GM12865 (cell line): ENCODE measurements around the gene ACRV1.
A peak's percentile ranks its signal among the peaks of the same experiment; 100 is the strongest.
"Not testable (repeated sequence)": the region's sequence is repeated elsewhere in the genome, so short reads cannot be mapped to it uniquely, and the experiment has no call there.

Source experiments
- DNase-seq: peaks from one replicate; pipeline ENCODE4 v3.0.0; 2010; ENCODE audit warnings: low read depth
- H3K4me3 ChIP-seq: 2 replicates; pipeline ENCODE4 v1.5.1; 2011; ENCODE audit warnings: mild to moderate bottlenecking, low read depth, low read length, control low read depth
- TF ChIP-seq, protein P1 (sequence below): IDR thresholded peaks from 2 replicates; pipeline ENCODE4 v1.5.1; 2011; ENCODE audit warnings: low read length, control low read depth, low read depth, inconsistent platforms; ENCODE audit not compliant: insufficient read depth; ENCODE audit errors: missing control alignments

ACRV1 gene, protein sequence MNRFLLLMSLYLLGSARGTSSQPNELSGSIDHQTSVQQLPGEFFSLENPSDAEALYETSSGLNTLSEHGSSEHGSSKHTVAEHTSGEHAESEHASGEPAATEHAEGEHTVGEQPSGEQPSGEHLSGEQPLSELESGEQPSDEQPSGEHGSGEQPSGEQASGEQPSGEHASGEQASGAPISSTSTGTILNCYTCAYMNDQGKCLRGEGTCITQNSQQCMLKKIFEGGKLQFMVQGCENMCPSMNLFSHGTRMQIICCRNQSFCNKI

DNA sequence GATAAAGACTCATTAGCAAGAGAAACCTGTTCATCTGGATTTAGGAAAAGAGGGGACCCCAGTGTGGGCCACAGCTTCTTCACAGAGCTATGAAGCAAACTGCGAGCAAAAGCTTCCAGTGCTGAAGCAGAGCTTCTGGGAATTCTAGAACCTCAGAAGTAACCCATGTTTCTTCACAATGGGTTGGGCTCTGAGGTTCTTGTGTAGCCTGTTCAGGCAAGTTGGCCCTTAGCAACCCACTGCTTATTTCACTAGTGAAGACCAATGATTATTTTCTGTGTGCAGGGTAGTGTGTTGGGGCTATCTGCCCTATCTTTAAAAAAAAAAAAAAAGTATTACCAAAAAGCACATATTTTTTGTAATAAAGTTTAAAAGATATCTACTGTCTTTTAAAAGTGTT lies at the start of gene ACRV1:
ACRV1 (minus strand) TSS at position 101 of the 400 bp plus-strand sequence; CDS start at position 34, 67 bp downstream.
- H3K4me3 ChIP-seq: no peak within 1 kb of the TSS
- TF ChIP-seq, protein P1, sequence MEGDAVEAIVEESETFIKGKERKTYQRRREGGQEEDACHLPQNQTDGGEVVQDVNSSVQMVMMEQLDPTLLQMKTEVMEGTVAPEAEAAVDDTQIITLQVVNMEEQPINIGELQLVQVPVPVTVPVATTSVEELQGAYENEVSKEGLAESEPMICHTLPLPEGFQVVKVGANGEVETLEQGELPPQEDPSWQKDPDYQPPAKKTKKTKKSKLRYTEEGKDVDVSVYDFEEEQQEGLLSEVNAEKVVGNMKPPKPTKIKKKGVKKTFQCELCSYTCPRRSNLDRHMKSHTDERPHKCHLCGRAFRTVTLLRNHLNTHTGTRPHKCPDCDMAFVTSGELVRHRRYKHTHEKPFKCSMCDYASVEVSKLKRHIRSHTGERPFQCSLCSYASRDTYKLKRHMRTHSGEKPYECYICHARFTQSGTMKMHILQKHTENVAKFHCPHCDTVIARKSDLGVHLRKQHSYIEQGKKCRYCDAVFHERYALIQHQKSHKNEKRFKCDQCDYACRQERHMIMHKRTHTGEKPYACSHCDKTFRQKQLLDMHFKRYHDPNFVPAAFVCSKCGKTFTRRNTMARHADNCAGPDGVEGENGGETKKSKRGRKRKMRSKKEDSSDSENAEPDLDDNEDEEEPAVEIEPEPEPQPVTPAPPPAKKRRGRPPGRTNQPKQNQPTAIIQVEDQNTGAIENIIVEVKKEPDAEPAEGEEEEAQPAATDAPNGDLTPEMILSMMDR: no peak
- no peak for DNase-seq

DNA sequence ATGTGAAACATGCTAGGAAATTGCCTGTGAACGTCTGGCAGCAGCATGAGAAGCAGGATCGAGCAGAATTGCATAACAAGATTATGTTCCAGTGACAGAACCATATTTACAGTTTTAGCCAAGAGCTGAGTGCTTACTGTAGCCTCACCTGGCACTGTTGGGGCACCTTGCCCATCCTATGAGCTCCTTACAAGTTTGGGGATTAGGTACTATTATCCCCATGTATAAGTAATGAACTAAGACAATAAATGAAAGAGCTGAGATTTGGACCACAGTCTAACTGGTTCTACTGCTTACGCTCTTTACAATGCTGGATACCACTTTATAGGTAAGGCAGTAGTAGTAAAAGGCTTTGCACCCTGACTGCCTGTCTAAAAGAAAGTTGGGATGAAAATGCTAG lies 48.3 kb upstream of the ACRV1 start:
- H3K4me3 ChIP-seq: no peak overlapping the region
- no peak for DNase-seq
- TF ChIP-seq, protein P1: no peak

DNA sequence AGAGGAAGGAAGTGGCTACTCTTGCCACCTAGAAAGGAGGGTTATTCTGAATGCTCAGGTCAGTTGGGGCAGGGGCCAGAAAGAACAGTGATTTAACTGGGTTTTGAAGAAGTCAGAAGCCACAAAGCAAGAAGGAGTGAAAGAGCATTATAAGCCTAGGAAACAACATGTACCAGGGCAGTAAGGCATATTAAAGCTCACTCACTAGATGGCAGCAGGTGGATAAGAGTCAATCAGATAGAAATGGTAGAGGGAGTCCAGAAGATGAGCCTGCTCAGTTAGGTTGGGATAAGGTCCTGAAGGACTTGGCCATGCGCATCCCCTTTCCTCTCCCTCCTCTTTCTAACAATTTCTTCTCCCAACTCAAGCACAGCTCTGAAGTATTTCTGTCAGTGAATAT lies 43.5 kb upstream of the ACRV1 start:
- TF ChIP-seq, protein P1: peak; percentile 8
- H3K4me3 ChIP-seq: no peak overlapping the region
- no peak for DNase-seq

DNA sequence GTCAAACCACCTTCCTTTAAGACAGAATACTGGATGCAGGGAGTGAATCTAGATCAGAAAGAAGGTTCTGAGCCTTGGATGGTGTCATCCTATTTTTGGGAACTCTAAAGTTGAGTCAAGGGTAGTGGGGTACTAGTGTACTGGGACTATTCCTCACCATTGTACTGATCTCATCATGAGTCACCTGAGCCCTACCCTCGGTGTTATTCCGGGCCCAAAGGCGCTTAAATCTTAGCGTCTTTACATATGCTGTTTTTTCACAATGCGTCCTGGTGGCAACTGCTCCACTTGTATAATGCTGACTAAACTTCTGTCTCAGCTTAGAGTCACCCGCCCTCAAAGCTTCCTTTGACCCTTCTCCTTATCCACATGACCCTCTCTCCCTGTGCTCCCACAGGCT lies 40.1 kb upstream of the ACRV1 start:
- no peak overlapping the region for H3K4me3 ChIP-seq
- DNase-seq: no peak
- TF ChIP-seq, protein P1: no peak

DNA sequence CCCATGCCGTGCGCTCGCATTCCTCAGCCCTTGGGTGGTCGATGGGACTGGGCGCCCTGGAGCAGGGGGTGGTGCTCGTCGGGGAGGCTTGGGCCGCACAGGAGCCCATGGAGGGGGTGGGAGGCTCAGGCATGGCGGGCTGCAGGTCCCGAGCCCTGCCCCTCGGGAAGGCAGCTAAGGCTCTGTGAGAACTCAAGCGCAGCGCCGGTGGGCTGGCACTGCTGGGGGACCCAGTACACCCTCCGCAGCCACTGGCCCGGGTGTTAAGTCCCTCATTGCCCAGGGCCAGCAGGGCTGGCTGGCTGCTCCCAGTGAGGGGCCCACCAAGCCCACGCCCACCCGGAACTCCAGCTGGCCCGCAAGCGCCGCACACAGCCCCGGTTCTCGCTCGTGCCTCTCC lies 24.0 kb upstream of the ACRV1 start:
- H3K4me3 ChIP-seq, DNase-seq: not testable (repeated sequence)

DNA sequence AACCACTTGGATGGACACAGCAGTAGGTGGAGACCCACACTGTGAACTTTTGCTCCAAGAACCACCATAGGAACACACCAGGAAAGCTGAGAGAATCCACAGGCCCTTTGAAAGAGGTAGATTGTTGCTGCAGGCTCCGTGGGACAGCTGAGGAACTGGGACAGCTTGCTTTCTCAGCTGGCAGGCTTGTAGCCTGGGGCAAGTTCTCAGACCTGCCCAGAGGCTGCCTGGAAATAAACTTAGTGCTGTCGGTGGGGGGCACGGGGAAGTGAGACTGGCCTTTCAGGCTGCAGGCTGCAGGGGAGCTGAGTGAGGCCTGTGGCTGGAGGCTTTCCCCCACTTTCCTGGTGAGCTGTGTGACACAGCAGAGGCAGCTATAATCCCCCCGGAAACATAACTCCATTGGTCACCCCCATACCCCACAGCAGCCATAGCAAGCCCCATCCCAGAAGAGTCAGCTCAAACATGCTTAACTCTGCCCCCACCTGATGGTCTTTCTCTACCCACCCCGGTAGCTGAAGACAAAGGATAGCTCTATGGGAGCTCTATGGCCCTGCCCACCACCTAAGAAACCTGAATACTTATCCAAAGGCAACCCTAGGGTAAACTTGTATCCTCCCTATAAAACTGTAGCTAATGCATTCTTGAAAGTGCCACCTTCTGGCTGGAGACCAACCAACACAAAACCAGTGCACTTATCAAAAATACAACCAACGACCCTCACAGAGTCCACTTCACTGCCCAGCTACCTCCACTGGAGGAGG lies 21.4 kb upstream of the ACRV1 start:
- DNase-seq: no peak
- TF ChIP-seq, protein P1: no peak
- H3K4me3 ChIP-seq: no peak overlapping the region

DNA sequence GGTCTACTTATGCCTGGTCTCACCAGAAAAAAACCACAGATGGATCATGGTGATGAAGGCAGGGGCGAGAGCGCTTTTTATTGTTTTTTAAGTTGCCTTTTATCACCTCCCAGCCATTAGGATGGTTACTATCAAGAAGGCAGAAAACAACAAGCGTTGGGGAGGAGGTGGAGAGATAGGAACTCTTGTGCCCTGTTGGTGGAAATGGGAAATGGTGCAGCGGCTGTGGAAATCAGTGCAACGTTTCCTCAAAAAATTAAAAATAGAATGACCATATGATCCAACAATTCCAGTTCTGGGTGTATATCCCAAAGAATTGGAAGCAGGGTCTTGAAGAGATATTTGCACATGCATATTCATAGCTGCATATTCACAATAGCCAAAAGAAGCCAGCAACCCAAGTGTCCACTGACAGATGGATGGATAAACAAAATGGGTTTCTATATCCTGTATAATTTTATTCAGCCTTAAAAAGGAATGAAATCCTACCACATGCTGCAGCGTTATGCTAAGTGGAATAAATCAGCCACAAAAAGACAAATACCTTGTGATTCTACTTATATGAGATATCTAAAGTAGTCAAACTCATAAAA lies 20.5 kb upstream of the ACRV1 start:
- TF ChIP-seq, protein P1: no peak
- DNase-seq: no peak
- H3K4me3 ChIP-seq: no peak overlapping the region
